ENCODE measurements around the gene MTR.

The MTR gene

GRCh38 chr1:236808005-236808404, 12.9 kb downstream of the MTR start:
- no peak for DNase-seq (ENCODE audit: low read depth)
- TF ChIP-seq CTCF (IDR thresholded peaks at IDR 0.05; ENCODE audit: insufficient read depth, low read depth, low read length, missing control alignments): no peak
- no peak overlapping the region for H3K4me3 ChIP-seq (ENCODE audit: low read length)

GRCh38 chr1:236808564-236809130, 13.6 kb downstream of the MTR start:
- DNase-seq (ENCODE audit: low read depth): no peak
- TF ChIP-seq CTCF (IDR thresholded peaks at IDR 0.05; ENCODE audit: insufficient read depth, low read depth, low read length, missing control alignments): no peak
- H3K4me3 ChIP-seq (ENCODE audit: low read length): no peak overlapping the region

GRCh38 chr1:236809148-236809547, 14.1 kb downstream of the MTR start:
- no peak for TF ChIP-seq CTCF (IDR thresholded peaks at IDR 0.05; ENCODE audit: insufficient read depth, low read depth, low read length, missing control alignments)
- no peak overlapping the region for H3K4me3 ChIP-seq (ENCODE audit: low read length)
- DNase-seq (ENCODE audit: low read depth): peak; percentile 10

- DNase-seq (ENCODE audit: low read depth): no peak
These were observed 14.9 kb downstream of the MTR start for GRCh38 chr1:236810018-236810417.

GRCh38 chr1:236812334-236813030, 17.4 kb downstream of the MTR start:
- TF ChIP-seq CTCF (IDR thresholded peaks at IDR 0.05; ENCODE audit: insufficient read depth, low read depth, low read length, missing control alignments): no peak
- H3K4me3 ChIP-seq (ENCODE audit: low read length): no peak overlapping the region
- DNase-seq (ENCODE audit: low read depth): no peak

More at GRCh38 chr1:236810018-236810417, 14.9 kb downstream of the MTR start:
- H3K4me3 ChIP-seq (ENCODE audit: low read length): no peak overlapping the region
- no peak for TF ChIP-seq CTCF (IDR thresholded peaks at IDR 0.05; ENCODE audit: insufficient read depth, low read depth, low read length, missing control alignments)

- DNase-seq (ENCODE audit: low read depth): no peak
These were observed 20.8 kb downstream of the MTR start for GRCh38 chr1:236815941-236816340.

More at GRCh38 chr1:236815941-236816340, 20.8 kb downstream of the MTR start:
- TF ChIP-seq CTCF (IDR thresholded peaks at IDR 0.05; ENCODE audit: insufficient read depth, low read depth, low read length, missing control alignments): no peak
- no peak overlapping the region for H3K4me3 ChIP-seq (ENCODE audit: low read length)

Data from epithelial cell of esophagus (primary cell).